Skeletal muscle tissue (tissue), 4 donors: ENCODE results near the gene CATSPERE. TPM values are rescaled to one million over a fixed set of nuclear protein-coding genes. Genes with fewer than 3 reads are reported as not detected.
"Not testable (repeated sequence)": the region's sequence is repeated elsewhere in the genome, so short reads cannot be mapped to it uniquely, and the experiment has no call there.

Experiments
- H3K27ac ChIP-seq: one replicate; pipeline ENCODE4 v1.7.0; 2013; ENCODE audit warnings: mild to moderate bottlenecking, low read depth, low read length, inconsistent platforms
- H3K27me3 ChIP-seq, 3 donors: one replicate each; pipeline ENCODE4 v1.7.0; 2013; ENCODE audit warnings: low read length in 3 of 3; ENCODE audit not compliant: control insufficient read depth in 3 of 3, insufficient read depth in 3 of 3
- H3K36me3 ChIP-seq, 3 donors: one replicate each; pipeline ENCODE4 v1.7.0; 2013; ENCODE audit warnings: low read length in 3 of 3; ENCODE audit not compliant: control insufficient read depth in 3 of 3, insufficient read depth in 3 of 3
- H3K4me1 ChIP-seq, 3 donors: one replicate each; pipeline ENCODE4 v1.7.0; 2013; ENCODE audit warnings: low read length in 3 of 3, mild to moderate bottlenecking in 3 of 3; ENCODE audit not compliant: control insufficient read depth in 3 of 3, insufficient read depth in 3 of 3
- H3K4me3 ChIP-seq, 3 donors: one replicate each; pipeline ENCODE4 v1.7.0; 2013; ENCODE audit warnings: low read length in 3 of 3
- H3K9ac ChIP-seq, 3 donors: one replicate each; pipeline ENCODE4 v1.7.0; 2013; ENCODE audit warnings: low read length in 3 of 3, mild to moderate bottlenecking in 3 of 3, moderate library complexity in 2 of 3, low read depth in 1 of 3
- H3K9me3 ChIP-seq, 3 donors: one replicate each; pipeline ENCODE4 v1.7.0; 2013; ENCODE audit warnings: low read length in 3 of 3; ENCODE audit not compliant: control insufficient read depth in 3 of 3
- total RNA-seq: library from RNA; depleted of rRNA; stranded (reverse); fragments of >200 nt; gene quantifications from one replicate; pipeline ENCODE4 v1.2.3, GENCODE V29; 2014
- donor health status: Osteomylitis.

Gene CATSPERE
- total RNA-seq, 1 donor from 2014 or later = 3.1 TPM

DNA sequence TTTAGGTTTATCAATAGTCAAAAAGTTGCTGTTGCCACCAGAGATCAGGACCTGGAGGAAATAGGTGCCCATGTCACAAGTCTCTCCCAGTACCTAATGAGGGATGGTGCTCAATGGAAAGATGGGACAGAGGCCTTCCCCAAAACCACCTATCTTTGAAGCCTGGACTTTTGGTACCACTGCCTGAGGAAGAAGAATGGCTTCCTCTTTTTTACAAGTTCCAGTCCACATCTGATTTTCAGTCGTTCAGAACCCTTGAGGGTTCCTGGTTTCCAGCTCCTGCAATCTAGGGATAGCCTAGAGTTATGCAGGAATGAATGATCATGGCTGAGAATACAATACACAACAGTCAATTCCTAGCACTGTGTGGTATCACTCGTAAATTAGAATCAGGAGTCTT, 5.7 kb downstream of the CATSPERE start:
- Histone ChIP-seq H3K27ac (no peak overlapping the region), H3K4me3 (no peak overlapping the region), H3K9me3 (no peaks in the 10 kb centered on the region), H3K9ac (no peak overlapping the region), H3K4me1 (peaks cover 0 to under 1% (median 0%) of the 10 kb centered on the region in 3 donors), H3K36me3 (no peaks in the 10 kb centered on the region), H3K27me3 (no peaks in the 10 kb centered on the region)

DNA sequence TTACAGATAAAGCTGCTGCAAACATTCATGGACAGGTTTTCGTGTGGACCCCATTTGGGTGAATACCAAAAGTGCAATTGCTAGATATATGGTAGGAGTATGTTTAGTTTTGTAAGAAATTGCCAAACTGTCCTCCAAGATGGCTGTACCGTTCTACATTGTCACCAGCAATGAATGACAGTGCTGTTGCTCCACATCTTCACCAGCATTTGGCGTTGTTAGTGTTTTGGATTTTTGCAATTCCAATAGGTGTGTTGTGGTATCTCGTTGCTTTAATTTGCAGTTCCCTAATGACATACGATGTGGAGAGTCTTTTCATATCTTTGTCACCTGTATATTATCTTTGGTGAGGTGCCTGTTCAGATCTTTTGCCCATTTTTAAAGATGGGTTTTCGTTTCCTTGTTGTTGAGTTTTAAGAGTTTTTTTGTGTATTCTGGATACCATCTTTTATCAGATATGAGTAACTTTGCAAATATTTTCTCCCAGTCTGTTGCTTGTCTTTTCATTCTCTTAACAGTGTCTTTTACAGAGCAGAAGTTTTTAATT, 12.1 kb downstream of the CATSPERE start:
- Histone ChIP-seq H3K27me3 (no peaks in the 10 kb centered on the region), H3K4me3 (no peak overlapping the region), H3K9ac (no peak overlapping the region), H3K4me1 (no peaks in the 10 kb centered on the region), H3K9me3 (no peaks in the 10 kb centered on the region), H3K36me3 (no peaks in the 10 kb centered on the region), H3K27ac (no peak overlapping the region)

DNA sequence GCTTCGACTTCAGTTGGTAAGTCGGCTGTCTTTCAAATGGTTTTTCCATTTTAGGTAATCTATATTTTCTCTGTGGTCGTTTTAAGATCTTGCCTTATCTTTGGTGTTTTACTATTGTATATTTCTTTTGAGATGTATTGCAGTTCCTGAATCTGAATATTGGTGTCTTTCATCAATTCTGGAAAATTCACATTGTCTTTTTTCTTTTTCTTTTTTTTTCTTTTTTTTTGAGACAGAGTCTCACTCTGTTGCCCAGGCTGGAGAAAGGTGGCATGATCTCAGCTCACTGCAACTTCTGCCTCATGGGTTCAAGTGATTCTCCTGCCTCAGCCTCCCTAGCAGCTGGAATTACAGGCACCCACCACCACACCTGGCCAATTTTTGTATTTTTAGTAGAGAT, 23.9 kb downstream of the CATSPERE start:
- H3K36me3 ChIP-seq, H3K27me3 ChIP-seq, H3K4me3 ChIP-seq, H3K4me1 ChIP-seq, H3K9ac ChIP-seq, H3K27ac ChIP-seq, H3K9me3 ChIP-seq: not testable (repeated sequence)

DNA sequence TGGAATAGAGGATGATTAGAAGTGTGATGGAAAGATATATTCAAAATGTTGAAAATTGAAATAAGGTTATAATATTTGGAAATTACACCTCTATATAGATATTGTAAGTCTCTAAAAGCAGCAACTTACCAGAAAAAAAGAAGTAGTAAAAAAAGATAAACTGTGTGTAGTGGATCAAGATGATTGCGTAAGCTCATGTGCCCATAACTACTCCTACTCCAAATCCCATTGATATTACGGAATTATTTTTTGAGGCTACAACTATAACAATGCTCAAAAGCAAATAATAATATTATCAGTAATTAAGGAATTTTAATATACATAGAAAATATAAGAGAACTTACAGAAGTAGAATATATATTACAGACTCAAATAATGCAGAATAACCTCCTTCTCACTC, 33.6 kb downstream of the CATSPERE start:
- H3K4me1 ChIP-seq = no peaks in the 10 kb centered on the region
- H3K9ac ChIP-seq = no peak overlapping the region
- H3K27ac ChIP-seq = no peak overlapping the region
- no peak overlapping the region for H3K4me3 ChIP-seq
- H3K36me3 ChIP-seq = no peaks in the 10 kb centered on the region
- no peaks in the 10 kb centered on the region for H3K27me3 ChIP-seq
- no peaks in the 10 kb centered on the region for H3K9me3 ChIP-seq

DNA sequence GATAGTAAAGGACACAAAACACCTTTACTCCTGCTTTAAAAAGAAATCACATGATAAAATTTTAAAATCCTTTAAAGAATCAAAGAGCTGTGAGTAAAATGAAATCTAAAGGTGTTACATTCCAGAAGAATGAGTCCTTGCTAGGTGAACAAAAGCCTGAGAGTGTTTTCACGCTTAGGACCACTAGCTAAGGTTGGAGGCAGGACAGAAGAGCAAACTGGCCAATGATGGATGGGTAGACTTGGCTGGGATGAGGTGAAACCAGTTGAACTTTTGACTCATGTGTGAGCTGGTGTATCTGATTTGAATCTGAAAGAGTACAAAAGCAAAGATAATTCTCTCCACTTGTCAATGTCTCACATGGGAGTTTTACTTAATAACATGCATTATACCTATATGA, 35.1 kb downstream of the CATSPERE start:
- H3K27ac ChIP-seq = no peak overlapping the region
- no peaks in the 10 kb centered on the region for H3K4me1 ChIP-seq
- H3K36me3 ChIP-seq = no peaks in the 10 kb centered on the region
- no peak overlapping the region for H3K9ac ChIP-seq
- no peaks in the 10 kb centered on the region for H3K9me3 ChIP-seq
- no peaks in the 10 kb centered on the region for H3K27me3 ChIP-seq
- H3K4me3 ChIP-seq = no peak overlapping the region

DNA sequence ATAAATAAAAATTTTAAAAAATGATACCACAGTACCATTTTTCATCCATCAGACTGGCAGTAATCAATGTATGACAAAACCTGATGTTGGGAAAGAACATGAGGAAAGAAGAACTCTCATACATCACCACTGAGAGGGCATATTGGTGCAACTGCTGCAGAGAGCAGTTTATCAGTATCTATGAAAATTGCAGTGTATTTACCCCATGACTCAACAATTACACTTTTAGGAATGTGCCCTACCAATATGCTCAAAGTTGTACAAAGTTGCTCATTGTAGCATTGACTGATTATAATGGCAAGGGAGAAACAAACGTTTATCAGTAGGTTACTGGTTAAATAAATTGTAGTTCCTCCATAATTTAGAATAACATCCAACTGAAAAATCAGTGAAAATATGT, 36.7 kb downstream of the CATSPERE start:
- H3K27ac ChIP-seq = no peak overlapping the region

DNA sequence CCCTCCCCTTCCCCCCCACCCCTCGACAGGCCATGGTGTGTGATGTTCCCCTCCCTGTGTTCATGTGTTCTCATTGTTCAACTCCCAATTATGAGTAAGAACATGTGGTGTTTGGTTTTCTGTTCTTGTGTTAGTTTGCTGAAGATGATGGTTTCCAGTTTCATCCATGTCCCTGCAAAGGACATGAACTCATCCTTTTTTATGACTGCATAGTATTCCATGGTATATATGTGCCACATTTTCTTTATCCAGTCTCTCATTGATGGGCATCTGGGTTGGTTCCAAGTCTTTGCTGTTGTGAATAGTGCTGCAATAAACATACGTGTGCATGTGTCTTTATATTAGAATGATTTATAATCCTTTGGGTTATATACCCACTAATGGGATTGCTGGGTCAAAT, 38.4 kb downstream of the CATSPERE start:
- not testable (repeated sequence) for H3K4me3 ChIP-seq, H3K36me3 ChIP-seq, H3K27ac ChIP-seq, H3K9ac ChIP-seq, H3K4me1 ChIP-seq, H3K9me3 ChIP-seq, H3K27me3 ChIP-seq

More for the DNA sequence above, 36.7 kb downstream of the CATSPERE start:
- Histone ChIP-seq H3K4me1 (no peaks in the 10 kb centered on the region), H3K27me3 (no peaks in the 10 kb centered on the region), H3K36me3 (no peaks in the 10 kb centered on the region), H3K9me3 (no peaks in the 10 kb centered on the region), H3K4me3 (no peak overlapping the region), H3K9ac (no peak overlapping the region)

DNA sequence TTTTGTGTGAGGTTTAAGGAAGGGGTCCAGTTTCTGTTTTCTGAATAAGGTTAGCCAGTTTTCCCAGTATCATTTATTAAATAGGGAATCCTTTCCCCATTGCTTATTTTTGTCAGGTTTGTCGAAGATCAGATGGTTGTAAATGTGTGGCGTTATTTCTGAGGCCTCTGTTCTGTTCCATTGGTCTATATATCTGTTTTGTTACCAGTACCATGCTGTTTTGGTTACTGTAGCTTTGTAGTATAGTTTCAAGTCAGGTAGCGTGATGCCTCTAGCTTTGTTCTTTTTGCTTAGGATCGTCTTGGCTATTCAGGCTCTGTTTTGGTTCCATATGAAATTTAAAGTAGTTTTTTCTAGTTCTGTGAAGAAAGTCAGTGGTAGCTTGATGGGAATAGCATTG, 39.4 kb downstream of the CATSPERE start:
- not testable (repeated sequence) for H3K36me3 ChIP-seq, H3K9me3 ChIP-seq, H3K27me3 ChIP-seq

DNA sequence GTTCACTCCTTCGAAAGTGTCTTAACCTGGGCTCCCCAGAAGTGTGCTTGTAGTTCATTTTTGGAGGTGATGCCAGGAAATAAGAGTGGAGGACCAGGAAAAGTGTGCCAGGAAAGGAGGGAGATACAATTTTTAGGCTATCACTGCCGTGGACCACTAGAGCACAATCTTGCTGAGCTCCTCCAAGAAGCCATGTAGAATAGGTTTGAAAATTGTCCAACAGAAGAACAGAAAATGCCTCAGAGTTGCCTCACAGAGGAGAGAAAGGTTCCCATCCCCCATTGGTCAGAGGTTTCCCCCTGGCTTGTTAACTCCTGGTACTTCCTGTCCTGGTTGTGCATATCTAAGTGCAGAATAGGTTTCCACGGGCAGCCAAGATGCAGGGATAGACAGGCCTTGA, 41.6 kb downstream of the CATSPERE start:
- H3K4me1 ChIP-seq = no peaks in the 10 kb centered on the region
- no peak overlapping the region for H3K4me3 ChIP-seq
- H3K27ac ChIP-seq = no peak overlapping the region
- no peaks in the 10 kb centered on the region for H3K36me3 ChIP-seq
- no peak overlapping the region for H3K9ac ChIP-seq
- no peaks in the 10 kb centered on the region for H3K27me3 ChIP-seq
- peaks cover 0 to under 1% (median 0%) of the 10 kb centered on the region in 3 donors for H3K9me3 ChIP-seq

More for the DNA sequence above, 39.4 kb downstream of the CATSPERE start:
- not testable (repeated sequence) for H3K4me3 ChIP-seq, H3K9ac ChIP-seq, H3K27ac ChIP-seq, H3K4me1 ChIP-seq

DNA sequence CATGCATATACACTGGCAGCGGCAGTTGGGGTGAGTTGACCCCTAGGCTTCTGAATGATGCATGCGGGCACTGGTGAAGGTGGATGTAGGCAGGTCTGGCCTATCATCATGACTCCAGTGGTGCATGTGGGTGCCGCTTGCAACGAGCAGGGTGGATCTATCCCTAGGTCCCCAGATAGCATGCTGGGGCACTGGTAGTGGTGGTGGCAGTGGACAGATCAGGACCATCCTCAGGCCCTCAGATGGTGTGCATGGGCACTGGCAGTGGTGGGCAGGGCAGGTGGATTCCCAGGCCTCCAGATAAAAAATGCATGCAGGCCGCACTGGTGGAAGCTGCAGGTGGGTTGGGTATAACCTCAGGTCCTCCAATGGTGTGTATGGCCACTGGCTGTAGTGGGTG, 52.4 kb downstream of the CATSPERE start:
- Histone ChIP-seq H3K4me1 (no peaks in the 10 kb centered on the region), H3K4me3 (no peak overlapping the region), H3K9me3 (peaks cover 0 to 2% (median 0%) of the 10 kb centered on the region in 3 donors), H3K27me3 (no peaks in the 10 kb centered on the region), H3K36me3 (peaks cover 0 to 3% (median 0%) of the 10 kb centered on the region in 3 donors), H3K27ac (no peak overlapping the region), H3K9ac (no peak overlapping the region)

DNA sequence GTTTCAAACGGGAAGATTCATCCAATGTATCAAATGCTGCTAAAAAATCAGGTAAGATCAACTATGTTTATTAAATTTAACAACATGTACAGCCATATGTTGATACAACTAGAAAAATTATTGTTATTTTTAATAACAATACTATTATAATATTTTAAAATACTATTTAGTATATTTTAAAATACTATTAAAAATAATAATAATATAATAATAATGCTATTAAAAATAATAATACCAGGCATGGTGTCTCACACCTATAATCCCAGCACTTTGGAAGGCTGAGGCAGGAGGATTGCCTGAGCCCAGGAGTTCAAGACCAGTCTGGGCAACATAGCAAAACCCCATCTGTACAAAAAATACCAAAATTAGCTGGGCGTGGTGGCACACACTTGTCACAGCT, 54.6 kb downstream of the CATSPERE start:
- H3K4me3 ChIP-seq = no peak overlapping the region
- H3K4me1 ChIP-seq = no peaks in the 10 kb centered on the region
- no peak overlapping the region for H3K9ac ChIP-seq
- H3K9me3 ChIP-seq = peaks cover 0 to 2% (median 0%) of the 10 kb centered on the region in 3 donors
- peaks cover 0 to 7% (median 4%) of the 10 kb centered on the region in 3 donors for H3K36me3 ChIP-seq
- H3K27me3 ChIP-seq = no peaks in the 10 kb centered on the region
- H3K27ac ChIP-seq = no peak overlapping the region
